Thyroid gland (tissue), 4 donors: Measurements from ENCODE around the gene CNTNAP5.

Source experiments
- POLR2A ChIP-seq, 2 donors: fragments of 450-650 bp; IDR thresholded peaks; one replicate each; pipeline ENCODE4 v1.6.1; 2017; ENCODE audit warnings: antibody characterized with exemption in 2 of 2, mild to moderate bottlenecking in 2 of 2, moderate library complexity in 1 of 2
- TF ChIP-seq, protein P1 (sequence below), 6 experiments: fragments of 200-600 bp in 3 of 6; fragments of 450-650 bp in 3 of 6; sonication (generic) in 3 of 6; IDR thresholded peaks; one replicate each; pipeline ENCODE4 v1.5.1; 2016 to 2019; ENCODE audit warnings: antibody characterized with exemption in 6 of 6, mild to moderate bottlenecking in 2 of 6, inconsistent platforms in 1 of 6, moderate library complexity in 1 of 6

DNA sequence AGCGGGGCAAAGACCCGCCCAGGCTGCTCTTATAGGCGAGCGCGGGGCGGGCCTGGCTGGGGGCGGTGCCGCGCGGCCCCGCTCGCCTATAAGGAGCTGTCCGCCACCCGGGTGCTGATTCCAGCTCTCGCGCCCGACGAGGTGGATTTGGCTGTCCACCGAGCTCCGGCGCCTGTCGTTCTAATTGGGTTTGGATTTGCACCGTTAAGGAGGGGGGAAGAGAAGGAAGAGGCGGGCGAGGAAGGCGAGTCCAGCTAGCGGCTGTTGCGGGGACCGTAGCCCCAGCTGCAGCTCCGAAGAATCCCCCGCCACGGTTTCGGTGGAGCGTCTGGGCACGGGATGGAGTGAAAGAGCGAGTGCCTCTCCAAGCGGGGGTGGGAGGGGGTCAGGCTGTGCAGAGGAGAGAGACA is at the start of gene CNTNAP5:
- no peak for TF ChIP-seq POLR2A (IDR thresholded peaks at IDR 0.05)
- TF ChIP-seq, protein P1, sequence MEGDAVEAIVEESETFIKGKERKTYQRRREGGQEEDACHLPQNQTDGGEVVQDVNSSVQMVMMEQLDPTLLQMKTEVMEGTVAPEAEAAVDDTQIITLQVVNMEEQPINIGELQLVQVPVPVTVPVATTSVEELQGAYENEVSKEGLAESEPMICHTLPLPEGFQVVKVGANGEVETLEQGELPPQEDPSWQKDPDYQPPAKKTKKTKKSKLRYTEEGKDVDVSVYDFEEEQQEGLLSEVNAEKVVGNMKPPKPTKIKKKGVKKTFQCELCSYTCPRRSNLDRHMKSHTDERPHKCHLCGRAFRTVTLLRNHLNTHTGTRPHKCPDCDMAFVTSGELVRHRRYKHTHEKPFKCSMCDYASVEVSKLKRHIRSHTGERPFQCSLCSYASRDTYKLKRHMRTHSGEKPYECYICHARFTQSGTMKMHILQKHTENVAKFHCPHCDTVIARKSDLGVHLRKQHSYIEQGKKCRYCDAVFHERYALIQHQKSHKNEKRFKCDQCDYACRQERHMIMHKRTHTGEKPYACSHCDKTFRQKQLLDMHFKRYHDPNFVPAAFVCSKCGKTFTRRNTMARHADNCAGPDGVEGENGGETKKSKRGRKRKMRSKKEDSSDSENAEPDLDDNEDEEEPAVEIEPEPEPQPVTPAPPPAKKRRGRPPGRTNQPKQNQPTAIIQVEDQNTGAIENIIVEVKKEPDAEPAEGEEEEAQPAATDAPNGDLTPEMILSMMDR (IDR thresholded peaks at IDR 0.05), result no peak
